Bone marrow (tissue), 2 donors: ENCODE results near the gene BNIP3.

Experiments used
- DNase-seq, 2 donors: peaks; one replicate each; lab custom pipeline; 2025; lab: John Stamatoyannopoulos, UW

The BNIP3 gene

DNA sequence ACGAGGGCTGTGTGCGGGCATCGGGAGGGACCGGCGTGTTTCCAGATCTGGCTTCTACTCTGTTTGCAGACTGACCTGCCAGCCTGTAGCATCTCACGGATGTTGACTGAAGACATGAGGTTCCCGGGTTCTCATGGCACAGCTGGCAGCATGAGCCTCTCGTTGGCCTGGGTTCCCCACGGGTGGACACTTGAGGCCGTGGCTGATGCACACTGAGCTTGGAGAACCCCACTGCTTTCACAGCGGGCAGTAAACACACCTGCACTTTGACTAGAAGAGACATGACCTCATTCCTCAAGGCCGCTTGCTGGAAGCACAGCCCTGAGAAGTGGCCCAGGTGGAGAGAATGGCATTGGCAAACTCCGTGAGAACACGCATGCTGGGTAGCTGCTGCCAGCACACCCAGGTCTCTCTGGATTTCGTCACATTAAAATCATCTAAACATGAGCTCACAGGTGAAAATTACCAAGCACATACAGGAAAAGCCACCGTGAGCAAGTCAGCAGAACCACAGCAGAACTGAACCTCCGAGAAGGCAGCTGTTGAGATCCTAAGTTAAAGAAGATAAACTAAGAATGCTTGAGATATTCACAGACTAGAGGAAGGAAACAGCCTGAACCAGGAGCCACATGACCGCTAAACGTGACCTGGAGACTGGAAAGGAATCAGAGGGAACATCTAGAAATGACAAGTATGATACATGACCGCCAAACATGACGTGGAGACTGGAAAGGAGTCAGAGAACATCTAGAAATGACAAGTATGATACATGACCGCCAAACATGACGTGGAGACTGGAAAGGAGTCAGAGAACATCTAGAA is 32.5 kb downstream of the BNIP3 start:
- DNase-seq: no peak

DNA sequence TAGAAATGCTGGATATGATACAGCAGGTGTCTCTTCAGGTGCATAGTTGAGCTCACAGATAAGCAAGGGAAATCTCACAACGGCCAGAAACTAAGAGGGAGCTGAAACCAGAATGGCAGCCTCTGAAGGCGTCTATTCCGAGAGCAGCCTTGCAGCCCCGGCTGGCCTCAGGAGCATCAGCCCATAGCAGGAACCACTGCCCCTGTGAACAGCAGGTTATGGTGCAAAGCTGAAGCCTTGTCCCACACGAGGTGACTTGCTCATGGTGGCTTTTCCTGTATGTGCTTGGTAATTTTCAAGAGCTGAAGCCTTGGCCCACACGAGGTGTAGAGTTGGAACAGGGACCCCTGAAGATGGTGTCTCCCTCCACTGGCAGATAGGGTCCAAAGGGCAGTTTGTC is 33.2 kb downstream of the BNIP3 start:
- no peak for DNase-seq

DNA sequence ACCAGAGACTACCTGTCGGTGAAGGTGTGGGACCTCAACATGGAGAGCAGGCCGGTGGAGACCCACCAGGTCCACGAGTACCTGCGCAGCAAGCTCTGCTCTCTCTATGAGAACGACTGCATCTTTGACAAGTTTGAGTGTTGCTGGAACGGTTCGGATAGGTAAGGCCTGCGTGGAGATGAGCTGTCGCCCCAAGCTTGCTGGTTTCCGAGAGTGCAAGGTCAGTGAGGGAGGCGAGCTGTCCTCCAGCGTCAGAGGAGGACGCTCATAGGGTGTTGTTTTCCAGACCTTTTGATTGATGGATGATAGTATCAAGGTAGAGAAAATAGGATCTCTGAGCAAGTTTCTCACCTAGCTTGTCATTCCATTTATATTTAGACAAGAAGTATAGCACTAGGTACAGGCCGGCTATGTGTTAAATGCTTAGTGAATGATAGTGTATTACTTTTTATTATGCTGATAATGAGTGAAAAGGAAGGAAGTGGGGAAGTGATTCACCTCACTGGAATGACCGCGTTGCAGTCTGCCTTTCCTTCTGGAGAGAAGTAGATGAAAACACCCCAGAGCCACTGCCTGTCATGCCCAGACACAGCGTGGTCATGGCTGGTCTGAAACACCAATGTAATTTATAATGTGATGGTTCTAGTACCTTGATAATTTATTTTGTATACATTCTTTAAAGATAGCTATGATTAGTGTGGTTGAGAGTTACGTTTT is 33.9 kb downstream of the BNIP3 start:
- DNase-seq: no peak

DNA sequence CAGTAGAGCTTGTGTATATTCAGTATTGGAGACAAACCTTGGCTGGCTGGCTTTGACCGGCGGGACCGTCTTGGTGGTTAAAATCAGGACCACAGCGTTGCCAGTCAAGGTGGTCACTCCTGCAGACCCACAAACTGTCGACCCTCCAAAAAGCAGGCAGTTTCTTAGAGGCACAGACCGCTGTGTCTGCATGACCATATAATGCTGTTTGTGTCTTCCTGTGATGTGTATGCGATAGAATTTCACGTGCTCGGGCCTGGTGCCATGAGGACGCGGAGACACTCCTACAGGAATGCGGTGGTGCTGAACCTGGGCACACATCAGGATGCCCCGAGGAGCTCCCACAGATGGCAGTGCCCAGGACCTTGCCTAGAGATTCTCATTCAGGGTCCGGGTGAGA is 34.8 kb downstream of the BNIP3 start:
- DNase-seq: no peak

DNA sequence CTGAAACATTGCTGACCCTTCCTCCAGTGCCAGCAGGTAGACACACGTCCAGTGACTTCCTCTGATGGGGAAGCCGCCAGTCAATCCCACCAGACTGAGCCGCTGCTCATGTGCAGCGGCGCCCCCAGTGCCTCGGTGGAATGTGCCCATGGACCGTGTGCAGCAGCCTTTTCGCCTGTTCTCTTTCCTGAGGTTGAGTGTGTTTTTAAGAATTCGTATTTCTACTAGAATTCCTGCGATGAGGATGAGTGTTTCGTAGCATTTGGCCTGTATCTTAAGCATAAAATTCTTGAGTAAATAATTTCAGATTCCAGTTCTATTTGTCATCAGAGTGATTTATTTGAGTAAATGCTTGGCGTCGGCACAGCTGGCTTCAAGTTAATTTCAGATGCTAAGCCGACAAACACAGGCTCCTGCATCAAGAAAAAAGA is 35.4 kb downstream of the BNIP3 start:
- DNase-seq: no peak

DNA sequence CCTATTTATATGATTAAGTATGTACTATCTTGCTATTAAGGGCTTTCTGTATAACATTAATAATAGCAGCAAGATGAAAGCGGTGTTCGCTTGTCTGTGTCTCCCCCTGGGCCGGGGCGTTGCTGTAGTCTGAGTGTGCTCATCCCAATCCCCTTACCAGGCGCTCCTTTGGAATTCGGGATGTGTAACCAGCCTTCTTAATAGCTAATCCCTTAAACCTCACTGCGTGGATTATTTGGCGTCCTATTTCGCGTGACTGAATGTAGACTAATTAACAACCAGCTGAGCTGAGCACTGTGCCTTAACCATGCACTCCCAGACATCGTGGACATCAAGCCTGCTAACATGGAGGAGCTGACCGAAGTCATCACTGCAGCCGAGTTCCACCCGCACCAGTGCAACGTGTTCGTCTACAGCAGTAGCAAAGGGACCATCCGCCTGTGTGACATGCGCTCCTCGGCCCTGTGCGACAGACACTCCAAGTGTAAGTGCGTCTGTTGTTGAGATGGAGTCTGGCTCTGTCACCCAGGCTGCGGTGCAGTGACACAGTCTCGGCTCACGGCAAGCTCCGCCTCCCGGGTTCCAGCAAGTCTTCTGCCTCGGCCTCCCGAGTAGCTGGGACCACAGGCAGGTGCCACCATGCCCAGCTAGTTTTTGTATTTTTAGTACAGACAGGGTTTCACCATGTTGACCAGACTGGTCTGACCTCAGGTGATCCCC is 36.6 kb downstream of the BNIP3 start:
- no peak for DNase-seq

DNA sequence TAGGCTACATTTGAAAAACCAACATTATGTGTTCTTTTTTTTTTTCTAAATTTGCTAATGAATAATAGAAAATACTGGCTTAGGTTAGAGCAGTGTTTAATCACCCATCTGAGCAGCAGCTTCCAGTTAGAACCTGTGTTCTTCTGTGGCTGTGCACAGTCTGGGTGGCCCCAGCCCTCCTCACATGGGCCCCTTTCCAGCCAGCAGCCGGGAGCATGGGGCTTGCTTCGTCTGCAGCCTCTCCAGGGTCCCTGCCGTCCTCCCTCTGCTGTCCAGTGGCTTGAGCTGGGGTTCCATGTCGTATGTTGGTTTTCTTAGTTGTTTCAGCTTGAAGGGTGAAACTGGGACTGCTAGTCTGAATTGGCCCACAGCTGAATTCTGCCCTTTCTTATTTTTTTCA is 37.3 kb downstream of the BNIP3 start:
- DNase-seq: no peak

DNA sequence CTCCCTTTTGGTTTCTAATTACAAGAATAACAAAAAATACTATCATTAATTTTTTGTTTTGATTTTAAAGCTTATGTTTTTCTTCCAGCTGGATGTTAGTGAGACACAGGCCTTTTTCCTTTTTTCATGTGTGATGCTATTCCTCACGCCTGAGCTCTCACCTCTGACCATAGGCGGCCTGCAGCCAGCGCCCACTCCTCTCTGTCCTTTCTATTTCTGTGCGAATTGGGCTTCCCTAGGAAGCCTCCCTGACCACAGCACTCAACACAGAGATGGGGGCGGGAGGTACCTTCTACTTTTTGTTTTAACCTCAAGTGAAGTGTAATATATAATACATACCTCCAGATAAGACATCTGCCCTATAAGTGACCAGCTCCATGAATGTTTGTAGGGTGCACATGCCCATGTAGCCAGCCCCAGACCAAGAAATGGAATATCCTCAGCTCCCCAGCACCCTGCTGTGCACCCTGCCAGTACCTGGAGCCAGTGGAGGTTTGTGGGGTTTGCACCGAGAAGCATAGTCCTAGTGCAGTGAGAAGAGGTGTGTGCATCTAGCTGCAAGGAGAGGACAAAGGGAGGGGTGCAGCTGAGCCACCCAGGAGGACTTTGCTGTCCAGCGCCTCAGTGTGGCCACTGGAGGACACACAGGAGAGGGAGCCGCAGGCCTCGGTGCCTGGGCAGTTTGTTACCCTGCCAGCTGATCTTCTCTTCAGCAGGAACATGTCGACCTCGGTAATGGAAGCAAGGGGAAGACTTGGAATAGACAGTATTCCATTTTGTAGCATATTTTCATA is 38.5 kb downstream of the BNIP3 start:
- no peak for DNase-seq

DNA sequence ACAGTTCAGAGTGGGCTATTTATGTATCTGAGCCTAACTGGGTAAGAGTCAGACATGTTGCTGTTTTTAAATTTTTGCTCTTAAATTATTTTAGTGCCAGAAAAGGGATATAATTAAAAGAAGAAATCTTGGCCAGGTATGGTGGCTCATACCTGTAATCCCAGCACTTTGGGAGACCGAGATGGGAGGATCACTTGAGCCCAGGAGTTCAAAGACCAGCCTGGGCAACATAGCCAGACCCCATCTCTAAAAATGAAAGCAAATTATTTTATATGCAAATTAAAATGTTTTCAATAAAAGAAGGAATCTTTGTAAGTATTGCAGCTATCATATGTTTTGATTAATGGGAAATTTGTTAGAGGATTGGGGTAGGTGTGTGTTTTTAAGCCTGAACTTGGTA is 39.3 kb downstream of the BNIP3 start:
- DNase-seq: no peak

DNA sequence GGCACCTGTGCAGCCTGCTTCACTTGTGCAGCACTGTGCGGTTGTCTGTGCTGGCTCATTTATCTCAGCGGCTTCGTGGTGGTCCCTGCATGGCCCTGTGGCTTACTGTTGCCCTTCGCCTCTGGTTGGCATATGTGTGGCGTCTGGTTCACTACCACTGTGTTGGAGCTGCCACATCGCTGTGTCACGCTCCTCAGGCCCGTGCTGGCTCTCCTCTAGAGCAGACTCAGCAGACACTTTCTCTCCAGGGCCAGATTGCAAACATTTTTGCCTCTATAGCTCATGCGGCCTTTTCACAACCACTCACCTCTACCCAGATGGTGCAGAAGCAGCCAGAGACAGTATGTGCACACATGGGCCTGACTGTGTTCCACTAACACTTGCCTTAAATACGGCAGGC is 43.0 kb downstream of the BNIP3 start:
- no peak for DNase-seq

DNA sequence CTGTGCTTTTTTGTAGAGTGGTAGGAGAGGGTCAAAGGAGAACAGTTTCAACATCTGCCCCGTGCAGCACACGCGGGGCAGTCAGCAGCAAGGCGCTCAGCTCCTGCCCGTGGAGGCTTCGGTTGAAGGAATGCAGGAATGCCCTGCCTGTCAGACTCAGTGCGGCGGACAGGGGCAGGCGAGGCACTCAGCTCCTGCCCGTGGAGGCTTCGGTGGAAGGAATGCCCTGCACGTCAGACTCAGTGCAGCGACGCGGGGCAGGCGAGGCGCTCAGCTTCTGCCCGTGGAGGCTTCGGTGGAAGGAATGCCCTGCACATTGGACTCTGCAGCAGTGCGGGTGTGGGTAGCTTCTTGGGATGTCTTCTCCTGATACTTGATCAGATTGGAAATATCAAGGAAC is 43.9 kb downstream of the BNIP3 start:
- DNase-seq: no peak

DNA sequence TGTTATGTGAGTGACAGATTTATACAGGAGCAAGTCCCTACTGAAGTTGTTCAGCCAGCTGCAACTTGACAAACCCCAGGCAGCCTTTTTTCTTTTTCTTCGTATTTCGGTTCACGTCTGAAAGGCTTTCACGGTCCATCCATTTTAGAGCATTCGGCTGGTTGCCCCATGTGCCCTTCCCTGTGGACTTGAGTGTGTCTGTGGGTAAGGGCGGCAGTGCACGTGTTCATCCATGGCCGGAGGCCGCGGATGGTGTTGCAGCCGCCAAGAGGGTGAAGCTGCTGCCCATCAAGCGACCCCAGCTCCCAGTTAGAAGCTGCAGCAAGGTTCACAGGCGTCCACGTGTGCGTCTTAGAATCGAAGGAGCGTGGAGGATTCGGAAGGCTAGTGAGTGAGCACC is 45.0 kb downstream of the BNIP3 start:
- no peak for DNase-seq

DNA sequence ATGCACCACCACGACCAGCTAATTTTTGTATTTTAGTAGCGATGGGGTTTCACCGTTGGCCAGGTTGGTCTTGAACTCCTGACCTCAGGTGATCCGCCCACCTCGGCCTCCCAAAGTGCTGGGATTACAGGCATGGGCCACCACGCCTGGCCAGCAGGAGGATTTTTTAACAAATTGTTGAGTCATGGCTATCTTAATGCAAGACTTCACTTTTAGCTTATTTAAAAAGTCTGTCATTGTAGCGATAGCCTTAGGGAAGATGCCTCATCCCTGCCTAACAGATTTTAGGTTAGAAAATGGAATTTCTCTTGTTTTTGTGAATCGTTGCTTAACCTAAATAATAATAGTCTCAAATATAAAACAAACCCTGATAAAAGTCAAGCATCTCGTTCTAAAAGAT is 45.4 kb downstream of the BNIP3 start:
- no peak for DNase-seq

DNA sequence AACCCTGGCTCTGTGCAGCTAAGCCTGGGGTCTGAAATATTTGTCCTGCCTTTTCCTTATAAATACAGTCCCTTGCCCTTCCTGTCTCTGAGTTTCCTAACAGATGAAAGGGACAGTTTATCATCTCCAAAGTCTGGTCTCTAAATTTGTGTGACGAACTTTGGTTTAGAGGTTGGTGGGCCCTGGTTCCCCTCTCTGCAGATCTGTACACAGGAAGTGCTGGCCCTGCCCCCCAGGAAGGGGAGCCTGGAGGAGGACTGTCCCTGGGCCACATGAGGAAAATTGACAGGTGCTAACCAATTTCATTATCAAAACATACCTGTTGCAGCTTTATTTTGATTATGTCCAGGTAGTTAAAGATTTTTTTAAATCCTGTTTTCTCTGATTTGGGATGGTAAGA is 46.5 kb downstream of the BNIP3 start:
- DNase-seq: no peak

DNA sequence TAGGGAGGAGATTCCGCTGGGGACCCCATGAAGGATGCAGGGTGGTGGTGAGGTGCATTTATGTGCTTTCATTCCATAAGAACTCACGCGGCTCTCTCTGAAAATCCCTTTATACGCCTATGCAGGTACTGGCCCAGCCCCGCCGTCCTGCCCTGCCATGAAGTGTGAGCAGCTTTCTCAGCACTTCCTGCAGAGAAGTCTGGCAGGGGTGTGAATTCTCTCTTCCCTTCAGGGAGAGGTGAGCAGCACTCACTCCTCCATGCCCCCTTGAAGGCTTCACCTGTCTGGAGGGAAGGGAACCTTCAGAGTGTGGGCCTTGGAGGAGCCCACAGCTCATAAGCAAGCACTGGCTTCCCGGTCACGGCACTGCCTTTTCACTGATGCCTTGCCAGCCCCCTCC is 47.0 kb downstream of the BNIP3 start:
- DNase-seq: no peak

DNA sequence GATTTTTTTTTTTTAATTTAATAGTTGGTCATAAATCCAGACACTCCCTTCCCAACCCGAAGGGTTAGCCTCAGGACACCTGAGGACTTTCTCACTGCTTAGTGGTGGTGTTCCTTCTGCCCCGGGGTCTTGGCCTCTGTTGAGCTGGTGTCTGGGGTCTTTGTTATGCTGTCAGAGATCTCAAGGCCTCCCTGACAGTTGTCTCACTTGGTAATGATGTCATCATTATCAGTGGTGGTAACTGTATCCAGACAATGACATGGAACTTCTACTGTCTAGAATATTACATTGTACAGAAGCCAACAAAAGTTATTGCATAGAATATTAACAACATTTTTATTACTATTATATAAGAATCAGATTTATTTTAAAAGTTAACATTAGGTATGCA is 48.0 kb downstream of the BNIP3 start:
- no peak for DNase-seq

DNA sequence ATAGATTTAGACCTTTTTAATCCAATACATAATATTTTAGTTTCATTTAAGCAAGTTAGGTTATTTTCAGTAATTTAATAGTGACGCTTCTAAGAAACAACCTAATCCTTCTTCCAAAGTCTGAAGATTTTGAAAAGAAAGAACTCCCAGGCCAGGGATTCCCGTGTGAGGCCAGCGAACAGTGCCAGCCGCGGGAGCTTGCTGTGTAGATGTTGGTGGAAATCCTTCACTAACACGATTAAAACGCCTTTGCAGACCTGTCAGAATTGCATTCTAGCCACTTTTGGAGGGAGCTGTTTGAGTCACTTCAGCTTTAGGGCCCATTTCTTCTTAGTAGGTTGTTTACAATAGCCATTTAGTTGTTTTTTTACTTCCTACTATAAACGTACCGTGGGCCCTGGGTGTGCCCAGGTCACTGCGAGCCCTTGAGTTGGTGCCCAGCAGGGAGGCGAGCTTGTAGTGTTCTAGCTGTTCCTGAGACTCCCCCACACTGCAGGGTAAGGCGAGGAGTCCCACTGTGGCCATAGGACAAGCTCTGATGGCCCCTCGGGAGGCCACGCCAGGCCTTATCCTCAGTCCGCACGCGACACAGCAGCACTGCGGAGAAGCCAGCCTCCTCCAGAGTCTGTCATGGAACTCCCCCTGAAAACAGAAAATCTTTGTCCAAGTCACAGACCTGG is 48.6 kb downstream of the BNIP3 start:
- DNase-seq: no peak

DNA sequence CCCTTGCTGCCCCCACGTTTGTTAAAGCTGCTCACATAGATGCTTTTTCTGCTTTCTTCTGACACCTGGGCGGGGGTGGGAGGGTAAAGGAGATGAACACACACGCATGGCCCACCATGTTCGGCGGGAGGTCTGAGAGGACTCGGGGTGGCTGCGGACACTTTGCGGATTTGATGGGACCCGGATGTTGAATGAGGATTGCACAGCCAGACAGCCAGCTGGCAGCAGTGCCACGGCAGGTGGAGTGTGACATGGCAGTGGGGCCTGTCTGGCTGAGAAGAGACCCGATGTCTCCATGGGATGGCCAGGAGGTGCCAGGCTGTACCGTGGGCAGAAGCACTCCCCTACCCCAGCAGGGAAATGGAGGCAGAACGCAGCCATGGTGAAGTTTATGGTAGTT is 49.7 kb downstream of the BNIP3 start:
- DNase-seq: no peak

DNA sequence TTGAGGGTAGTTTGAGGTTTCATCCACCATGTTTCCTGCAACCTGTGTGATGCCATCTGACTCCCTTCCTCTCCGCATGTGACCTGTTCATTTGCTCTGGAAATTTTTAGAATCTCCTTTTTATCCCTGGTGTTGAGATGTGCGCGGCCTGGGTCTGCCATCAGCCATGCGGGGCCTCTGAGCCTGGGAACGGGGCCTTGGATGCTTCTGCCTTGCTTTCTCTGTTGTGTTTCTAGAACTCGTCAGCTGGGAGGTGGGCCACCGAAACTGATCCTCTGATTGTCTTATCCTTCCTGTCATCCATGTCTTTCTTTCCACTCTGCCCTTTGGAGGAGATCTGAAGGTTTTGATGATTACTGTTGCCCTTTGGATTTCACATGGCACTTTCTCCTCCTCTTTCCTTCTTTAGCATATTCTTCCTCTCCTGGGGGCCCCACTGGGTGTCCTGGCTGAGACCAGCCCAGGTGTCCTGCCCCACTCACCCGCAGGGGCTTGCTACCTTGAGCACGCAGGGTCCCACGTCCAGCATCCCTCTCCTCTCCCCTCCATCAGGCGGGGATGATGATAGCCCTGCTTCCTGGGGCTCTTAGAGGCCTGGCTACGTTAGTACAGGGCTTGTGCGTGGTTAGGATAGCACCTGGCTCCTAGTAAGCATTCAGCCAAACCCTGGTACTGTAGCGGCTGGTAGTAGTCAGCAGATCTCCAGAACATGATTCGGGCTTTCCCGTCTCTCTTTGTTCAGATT is 51.0 kb downstream of the BNIP3 start:
- DNase-seq: no peak

DNA sequence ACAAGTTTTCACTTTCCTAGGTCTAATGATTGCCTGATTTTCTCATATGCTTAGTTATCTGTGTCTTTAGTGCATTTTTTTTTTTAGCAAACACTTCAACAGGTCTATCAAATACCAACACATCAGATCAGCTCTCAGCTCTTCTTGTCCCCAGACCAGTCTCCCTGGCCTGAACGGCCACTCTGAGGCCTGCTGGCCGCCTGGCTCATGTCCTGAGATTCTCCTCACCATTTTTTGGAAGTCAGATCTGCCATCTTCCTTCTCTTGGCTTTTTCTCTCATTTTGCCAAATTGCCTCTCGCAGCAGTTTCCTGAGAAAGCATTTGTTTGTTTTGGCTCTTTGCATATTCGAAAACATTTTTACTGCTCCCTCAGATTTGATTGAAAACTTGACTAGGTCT is 51.6 kb downstream of the BNIP3 start:
- DNase-seq: no peak
